CD4-positive, CD25-positive, alpha-beta regulatory T cell (primary cell): Measurements from ENCODE around the gene RPS6KA1. TPM values are rescaled to one million over a fixed set of nuclear protein-coding genes. Genes with fewer than 3 reads are reported as not detected.

Source experiments
- ATAC-seq, 2 donors: fragments of 150-1000 bp; cut with Tn5 transposase; one replicate each; pipeline ENCODE4 v1.10.0; 2021; ENCODE audit warnings: low read depth in 2 of 2, moderate number of reproducible peaks in 2 of 2, moderate library complexity in 1 of 2
- DNase-seq, 3 donors: peaks; one replicate each; pipeline versions ENCODE4 v3.0.0 to v3.0.0-alpha.2; 2012 to 2022; ENCODE audit warnings: mixed read lengths in 1 of 3
- H3K27ac ChIP-seq: one replicate; pipeline ENCODE4 v1.7.0; 2013; ENCODE audit warnings: mild to moderate bottlenecking, low read length; ENCODE audit not compliant: insufficient read depth, poor library complexity, severe bottlenecking
- H3K27me3 ChIP-seq: one replicate; pipeline ENCODE4 v1.7.0; 2013; ENCODE audit warnings: low read length; ENCODE audit not compliant: control insufficient read depth, insufficient read depth
- H3K36me3 ChIP-seq: one replicate; pipeline ENCODE4 v1.7.0; 2013; ENCODE audit warnings: mild to moderate bottlenecking, low read length, moderate library complexity; ENCODE audit not compliant: control insufficient read depth, insufficient read depth
- H3K4me1 ChIP-seq: 2 replicates; pipeline ENCODE4 v1.7.0; 2013; ENCODE audit warnings: mild to moderate bottlenecking, low read length; ENCODE audit not compliant: insufficient read depth, control insufficient read depth, poor library complexity, severe bottlenecking
- H3K4me3 ChIP-seq: one replicate; pipeline ENCODE4 v1.7.0; 2013; ENCODE audit warnings: low read depth, mild to moderate bottlenecking, low read length, moderate library complexity
- H3K9me3 ChIP-seq, 2 experiments: 1 replicate in 1 of 2; 2 replicates in 1 of 2; pipeline ENCODE4 v1.7.0; 2013; ENCODE audit warnings: low read length in 2 of 2, mild to moderate bottlenecking in 1 of 2, moderate library complexity in 1 of 2; ENCODE audit not compliant: control insufficient read depth in 2 of 2
- H3K27ac Mint-ChIP-seq, 3 donors: one replicate each; pipeline ENCODE4 v1.8.0; 2020 to 2022; ENCODE audit warnings: mild to moderate bottlenecking in 3 of 3, mixed read lengths in 3 of 3, moderate library complexity in 2 of 3
- H3K27me3 Mint-ChIP-seq: one replicate; pipeline ENCODE4 v1.8.0; 2022; ENCODE audit warnings: mild to moderate bottlenecking, mixed read lengths
- H3K36me3 Mint-ChIP-seq: one replicate; pipeline ENCODE4 v1.8.0; 2020; ENCODE audit warnings: mixed read lengths
- H3K4me1 Mint-ChIP-seq, 4 donors: one replicate each; pipeline ENCODE4 v1.8.0; 2020 to 2022; ENCODE audit warnings: mixed read lengths in 4 of 4, mild to moderate bottlenecking in 1 of 4
- H3K4me3 Mint-ChIP-seq, 4 donors: one replicate each; pipeline ENCODE4 v1.8.0; 2020 to 2022; ENCODE audit warnings: mild to moderate bottlenecking in 4 of 4, mixed read lengths in 4 of 4, moderate library complexity in 3 of 4
- H3K9me3 Mint-ChIP-seq, 7 donors: one replicate each; pipeline ENCODE4 v1.8.0; 2020 to 2022; ENCODE audit warnings: mixed read lengths in 7 of 7, mild to moderate bottlenecking in 3 of 7, moderate library complexity in 2 of 7
- polyA plus RNA-seq, 4 donors: library from polyadenylated mRNA; unstranded; fragments of 300-500 nt; fragmentation: Illumina TruSeq; gene quantifications; one replicate each; pipeline ENCODE4 v1.2.3, GENCODE V29; 2021
- total RNA-seq: library from RNA; stranded (reverse); gene quantifications from one replicate; pipeline ENCODE4 v1.2.3, GENCODE V29; 2022

RPS6KA1 gene
- 97.4 TPM for total RNA-seq
- 100 to 1,000 TPM; 168 to 218 (median 175) TPM for polyA plus RNA-seq

GRCh38 chr1:26529655-26530409 is at the start of gene RPS6KA1:
Gene RPS6KA1 (plus strand): TSS chr1:26529761. CDS start chr1:26529921, 160 bp downstream.
- peak; percentile 84 to 88 for ATAC-seq
- Mint-ChIP-seq H3K9me3 (no peaks in the 10 kb centered on the region), H3K27ac (peak within 1 kb of the TSS; percentile 38 to 91 (median 84)), H3K4me1 (peaks cover 0 to 40% (median 16%) of the 10 kb centered on the region in 4 donors), H3K4me3 (peak within 1 kb of the TSS; percentile 87 to 94 (median 92)), H3K36me3 (no peaks in the 10 kb centered on the region), H3K27me3 (peaks cover 6% of the 10 kb centered on the region)
- no peaks in the 10 kb centered on the region for H3K9me3 ChIP-seq
- no peak within 1 kb of the TSS for H3K27ac ChIP-seq
- DNase-seq, result peak; percentile 49 to 59 (median 57)
- H3K4me3 ChIP-seq, result peak within 1 kb of the TSS; percentile 61
- H3K36me3 ChIP-seq, result no peaks in the 10 kb centered on the region
- H3K4me1 ChIP-seq, result peaks cover 33% of the 10 kb centered on the region
- H3K27me3 ChIP-seq, result no peaks in the 10 kb centered on the region

- Histone ChIP-seq H3K4me1 (no peaks in the 10 kb centered on the region), H3K36me3 (peaks cover 6% of the 10 kb centered on the region), H3K4me3 (no peak overlapping the region), H3K9me3 (no peaks in the 10 kb centered on the region), H3K27ac (no peak overlapping the region), H3K27me3 (no peaks in the 10 kb centered on the region)
- Mint-ChIP-seq H3K4me3 (no peak overlapping the region), H3K36me3 (peaks cover 4% of the 10 kb centered on the region), H3K27ac (peak overlapping the region in 2 of 3 donors; percentile 70 to 83), H3K9me3 (peaks cover 0 to 1% (median 0%) of the 10 kb centered on the region in 7 donors), H3K27me3 (no peaks in the 10 kb centered on the region), H3K4me1 (peaks cover 0 to 14% (median 8%) of the 10 kb centered on the region in 4 donors)
- no peak for ATAC-seq
- DNase-seq, result no peak
Observed at GRCh38 chr1:26482921-26483320, 46.6 kb upstream of the RPS6KA1 start.

GRCh38 chr1:26483980-26484379 is 45.6 kb upstream of the RPS6KA1 start:
- Histone ChIP-seq H3K4me1 (no peaks in the 10 kb centered on the region), H3K27ac (no peak overlapping the region), H3K4me3 (no peak overlapping the region), H3K27me3 (no peaks in the 10 kb centered on the region), H3K9me3 (no peaks in the 10 kb centered on the region), H3K36me3 (peaks cover 3% of the 10 kb centered on the region)
- Mint-ChIP-seq H3K36me3 (peaks cover under 1% of the 10 kb centered on the region), H3K27ac (peak overlapping the region in 1 of 3 donors; percentile 43), H3K4me1 (peaks cover 0 to 14% (median 4%) of the 10 kb centered on the region in 4 donors), H3K27me3 (no peaks in the 10 kb centered on the region), H3K9me3 (peaks cover 0 to 1% (median 0%) of the 10 kb centered on the region in 7 donors), H3K4me3 (peak overlapping the region in 1 of 4 donors; percentile 25)
- DNase-seq (no peak), ATAC-seq (no peak)

GRCh38 chr1:26490155-26490554 is 39.4 kb upstream of the RPS6KA1 start:
- no peak overlapping the region for H3K27ac Mint-ChIP-seq

GRCh38 chr1:26493267-26493666 is 36.3 kb upstream of the RPS6KA1 start:
- Mint-ChIP-seq H3K4me3 (no peak overlapping the region), H3K27ac (no peak overlapping the region)

More at GRCh38 chr1:26490155-26490554, 39.4 kb upstream of the RPS6KA1 start:
- ATAC-seq, result no peak
- H3K27me3 ChIP-seq, result no peaks in the 10 kb centered on the region
- H3K9me3 ChIP-seq, result no peaks in the 10 kb centered on the region
- no peak overlapping the region for H3K27ac ChIP-seq
- H3K4me3 Mint-ChIP-seq, result no peak overlapping the region
- H3K36me3 ChIP-seq, result no peaks in the 10 kb centered on the region
- H3K36me3 Mint-ChIP-seq, result no peaks in the 10 kb centered on the region
- DNase-seq, result no peak
- peaks cover 0 to under 1% (median 0%) of the 10 kb centered on the region in 4 donors for H3K4me1 Mint-ChIP-seq
- H3K4me3 ChIP-seq, result no peak overlapping the region
- H3K4me1 ChIP-seq, result no peaks in the 10 kb centered on the region
- H3K9me3 Mint-ChIP-seq, result no peaks in the 10 kb centered on the region
- H3K27me3 Mint-ChIP-seq, result peaks cover 5% of the 10 kb centered on the region

GRCh38 chr1:26493938-26494337 is 35.6 kb upstream of the RPS6KA1 start:
- Histone ChIP-seq H3K9me3 (no peaks in the 10 kb centered on the region), H3K4me3 (no peak overlapping the region), H3K27ac (no peak overlapping the region), H3K4me1 (no peaks in the 10 kb centered on the region), H3K27me3 (no peaks in the 10 kb centered on the region), H3K36me3 (no peaks in the 10 kb centered on the region)
- Mint-ChIP-seq H3K27me3 (peaks cover 5% of the 10 kb centered on the region), H3K4me3 (no peak overlapping the region), H3K27ac (peak overlapping the region in 2 of 3 donors; percentile 52 to 83), H3K9me3 (no peaks in the 10 kb centered on the region), H3K4me1 (peaks cover 0 to 1% (median under 1%) of the 10 kb centered on the region in 4 donors), H3K36me3 (no peaks in the 10 kb centered on the region)
- DNase-seq (no peak), ATAC-seq (no peak)

More at GRCh38 chr1:26493267-26493666, 36.3 kb upstream of the RPS6KA1 start:
- no peak overlapping the region for H3K27ac ChIP-seq
- DNase-seq, result no peak
- Mint-ChIP-seq H3K4me1 (no peaks in the 10 kb centered on the region), H3K36me3 (no peaks in the 10 kb centered on the region), H3K9me3 (no peaks in the 10 kb centered on the region), H3K27me3 (peaks cover 5% of the 10 kb centered on the region)
- no peaks in the 10 kb centered on the region for H3K9me3 ChIP-seq
- ATAC-seq, result no peak
- no peak overlapping the region for H3K4me3 ChIP-seq
- no peaks in the 10 kb centered on the region for H3K4me1 ChIP-seq
- H3K27me3 ChIP-seq, result no peaks in the 10 kb centered on the region
- no peaks in the 10 kb centered on the region for H3K36me3 ChIP-seq

- Mint-ChIP-seq H3K4me1 (peaks cover 0 to 10% (median 5%) of the 10 kb centered on the region in 4 donors), H3K36me3 (no peaks in the 10 kb centered on the region), H3K27me3 (no peaks in the 10 kb centered on the region), H3K9me3 (no peaks in the 10 kb centered on the region), H3K27ac (peak overlapping the region in 1 of 3 donors; percentile 41), H3K4me3 (no peak overlapping the region)
- ATAC-seq, result no peak
- Histone ChIP-seq H3K27me3 (no peaks in the 10 kb centered on the region), H3K9me3 (no peaks in the 10 kb centered on the region), H3K27ac (no peak overlapping the region), H3K4me1 (peaks cover 13% of the 10 kb centered on the region), H3K36me3 (no peaks in the 10 kb centered on the region), H3K4me3 (no peak overlapping the region)
- no peak for DNase-seq
Observed at GRCh38 chr1:26496861-26497260, 32.7 kb upstream of the RPS6KA1 start.
